ENCODE results near the gene PDE8A.

GRCh38 chr15:85094685-85095084 lies 113.0 kb downstream of the PDE8A start:
- no peak for TF ChIP-seq GATA3 (IDR thresholded peaks at IDR 0.05; ENCODE audit: low read depth, low read length)
- no peak for TF ChIP-seq GATA2 (IDR thresholded peaks at IDR 0.05; ENCODE audit: low read depth, low read length)
